Measurements from ENCODE around the gene ZPR1. TPM values are rescaled to one million over a fixed set of nuclear protein-coding genes. Genes with fewer than 3 reads are reported as not detected.

The ZPR1 gene
- total RNA-seq: 10 to 100 TPM; 13.1 to 20.9 (median 16.4) TPM

GRCh38 chr11:116787786-116788486 is at the start of gene ZPR1:
TSS of gene ZPR1 (minus strand) at chr11:116788023. CDS start at chr11:116787990, 33 bp downstream.
- intact Hi-C loops (cut with DNase I; ENCODE audit: low total_unique reads): no loop called here

GRCh38 chr11:116836632-116836991 is 48.8 kb upstream of the ZPR1 start:
- Histone ChIP-seq H3K27ac (peak overlapping the region in 1 of 4 donors; percentile 54), H3K4me3 (no peak overlapping the region), H3K36me3 (no peaks in the 10 kb centered on the region), H3K27me3 (no peaks in the 10 kb centered on the region), H3K4me1 (peaks cover 0 to 17% (median 11%) of the 10 kb centered on the region in 4 donors), H3K9me3 (no peaks in the 10 kb centered on the region)
- TF ChIP-seq POLR2A (IDR thresholded peaks at IDR 0.05) (no peak), EP300 (IDR thresholded peaks at IDR 0.05; ENCODE audit: low read depth) (no peak), CTCF (IDR thresholded peaks at IDR 0.05) (no peak), POLR2AphosphoS5 (IDR thresholded peaks at IDR 0.05) (no peak)
- intact Hi-C loops (cut with DNase I; ENCODE audit: low total_unique reads) (no loop called here), in situ Hi-C loops (cut with MboI; ENCODE audit: low pct_ligation_motif_present in 1 of 4, low pct_unique_long_range_greater_than_20kb in 1 of 4, low sequenced_read_pairs in 3 of 4) (no loop called here)
- 87% methylated on average over 7 of the region's 7 CpGs; no CpG with 5 or more reads in 1 of the 2 donors for WGBS, 2 donors (ENCODE audit: low coverage in 1 of 2)
- no peak for DNase-seq

More at GRCh38 chr11:116787786-116788486, at the start of gene ZPR1:
- peaks cover 6 to 27% (median 23%) of the 10 kb centered on the region in 4 donors for H3K4me1 ChIP-seq
- DNase-seq: peak; percentile 91
- H3K27me3 ChIP-seq: no peaks in the 10 kb centered on the region
- whole genome bisulfite sequencing, 2 donors (ENCODE audit: low coverage in 1 of 2): 2% methylated on average over 49 of the region's 56 CpGs; no CpG with 5 or more reads in 1 of the 2 donors
- H3K4me3 ChIP-seq: peak within 1 kb of the TSS; percentile 81 to 100 (median 92)
- in situ Hi-C loops (cut with MboI; ENCODE audit: low pct_ligation_motif_present in 1 of 4, low pct_unique_long_range_greater_than_20kb in 1 of 4, low sequenced_read_pairs in 3 of 4): loop anchor here in 2 of 4 donors (25.0 kb wide), 1 partner anchor 324 kb away; no protein-coding TSS in a partner anchor
- no peaks in the 10 kb centered on the region for H3K9me3 ChIP-seq
- TF ChIP-seq POLR2AphosphoS5 (IDR thresholded peaks at IDR 0.05) (peak; percentile 44 to 81 (median 78)), EP300 (IDR thresholded peaks at IDR 0.05; ENCODE audit: low read depth) (no peak), CTCF (IDR thresholded peaks at IDR 0.05) (peak in 2 of 5 experiments; percentile 48 to 59), POLR2A (IDR thresholded peaks at IDR 0.05) (peak; percentile 81)
- H3K27ac ChIP-seq: peak within 1 kb of the TSS; percentile 80 to 92 (median 91)
- H3K36me3 ChIP-seq: peaks cover 0 to 35% (median 14%) of the 10 kb centered on the region in 4 donors

- TF ChIP-seq CTCF (IDR thresholded peaks at IDR 0.05) (peak; percentile 46 to 70 (median 55)), EP300 (IDR thresholded peaks at IDR 0.05; ENCODE audit: low read depth) (no peak), POLR2A (IDR thresholded peaks at IDR 0.05) (no peak), POLR2AphosphoS5 (IDR thresholded peaks at IDR 0.05) (peak in 1 of 3 donors; percentile 45)
- no peaks in the 10 kb centered on the region for H3K27me3 ChIP-seq
- H3K9me3 ChIP-seq: no peaks in the 10 kb centered on the region
- H3K27ac ChIP-seq: peak overlapping the region; percentile 54 to 66 (median 64)
- in situ Hi-C loops (cut with MboI; ENCODE audit: low pct_ligation_motif_present in 1 of 4, low pct_unique_long_range_greater_than_20kb in 1 of 4, low sequenced_read_pairs in 3 of 4) (no loop called here), intact Hi-C loops (cut with DNase I; ENCODE audit: low total_unique reads) (no loop called here)
- peak; percentile 86 for DNase-seq
- H3K36me3 ChIP-seq: no peaks in the 10 kb centered on the region
- peak overlapping the region in 3 of 4 donors; percentile 20 to 46 (median 25) for H3K4me3 ChIP-seq
- peaks cover 0 to 17% (median 11%) of the 10 kb centered on the region in 4 donors for H3K4me1 ChIP-seq
- 13% methylated on average over 57 of the region's 57 CpGs; no CpG with 5 or more reads in 1 of the 2 donors for WGBS, 2 donors (ENCODE audit: low coverage in 1 of 2)
Measured at GRCh38 chr11:116835791-116836631, 48.2 kb upstream of the ZPR1 start.

Measured in transverse colon (tissue), 4 donors.